ENCODE data around the gene PTPRN2. TPM values are rescaled to one million over a fixed set of nuclear protein-coding genes. Genes with fewer than 3 reads are reported as not detected.
A peak's percentile ranks its signal among the peaks of the same experiment; 100 is the strongest.

Gene PTPRN2
- total RNA-seq, 2 experiments from 2014 or later, result 7.0 to 7.2 TPM

GRCh38 chr7:157529768-157530560, 1057.7 kb downstream of the PTPRN2 start:
- Mint-ChIP-seq H3K27ac (no peak overlapping the region), H3K27me3 (ENCODE audit: low read depth) (peaks cover 20% of the 10 kb centered on the region), H3K36me3 (ENCODE audit: low read depth) (no peaks in the 10 kb centered on the region), H3K4me1 (ENCODE audit: low read depth) (no peaks in the 10 kb centered on the region), H3K9me3 (ENCODE audit: insufficient read depth) (peaks cover 6% of the 10 kb centered on the region), H3K4me3 (no peak overlapping the region)
- no peak for ATAC-seq
- POLR2A ChIA-PET, result no interaction called here
- CTCF ChIA-PET, result no interaction called here
- no peak for DNase-seq

GRCh38 chr7:157528785-157529341, 1058.8 kb downstream of the PTPRN2 start:
- H3K27ac Mint-ChIP-seq, result no peak overlapping the region
- H3K27me3 Mint-ChIP-seq (ENCODE audit: low read depth), result peaks cover 23% of the 10 kb centered on the region
- H3K36me3 Mint-ChIP-seq (ENCODE audit: low read depth), result no peaks in the 10 kb centered on the region
- DNase-seq (no peak), ATAC-seq (no peak)
- ChIA-PET CTCF (no interaction called here), POLR2A (no interaction called here)
- H3K4me1 Mint-ChIP-seq (ENCODE audit: low read depth), result no peaks in the 10 kb centered on the region
- H3K4me3 Mint-ChIP-seq, result no peak overlapping the region
- peaks cover 6% of the 10 kb centered on the region for H3K9me3 Mint-ChIP-seq (ENCODE audit: insufficient read depth)

- Mint-ChIP-seq H3K4me3 (no peak overlapping the region), H3K27me3 (ENCODE audit: low read depth) (peaks cover 22% of the 10 kb centered on the region), H3K36me3 (ENCODE audit: low read depth) (no peaks in the 10 kb centered on the region), H3K4me1 (ENCODE audit: low read depth) (no peaks in the 10 kb centered on the region), H3K27ac (no peak overlapping the region), H3K9me3 (ENCODE audit: insufficient read depth) (peaks cover 6% of the 10 kb centered on the region)
- ATAC-seq (no peak), DNase-seq (no peak)
- ChIA-PET CTCF (no interaction called here), POLR2A (no interaction called here)
Measured at GRCh38 chr7:157527686-157528085, 1059.9 kb downstream of the PTPRN2 start.

GRCh38 chr7:157526913-157527634, 1060.5 kb downstream of the PTPRN2 start:
- Mint-ChIP-seq H3K4me3 (no peak overlapping the region), H3K9me3 (ENCODE audit: insufficient read depth) (peaks cover 6% of the 10 kb centered on the region), H3K27ac (no peak overlapping the region), H3K36me3 (ENCODE audit: low read depth) (no peaks in the 10 kb centered on the region), H3K4me1 (ENCODE audit: low read depth) (no peaks in the 10 kb centered on the region), H3K27me3 (ENCODE audit: low read depth) (peaks cover 20% of the 10 kb centered on the region)
- CTCF ChIA-PET, result no interaction called here
- POLR2A ChIA-PET, result no interaction called here
- ATAC-seq (no peak), DNase-seq (no peak)

GRCh38 chr7:157526005-157526912, 1061.4 kb downstream of the PTPRN2 start:
- Mint-ChIP-seq H3K4me1 (ENCODE audit: low read depth) (no peaks in the 10 kb centered on the region), H3K27me3 (ENCODE audit: low read depth) (peaks cover 16% of the 10 kb centered on the region), H3K4me3 (no peak overlapping the region), H3K9me3 (ENCODE audit: insufficient read depth) (no peaks in the 10 kb centered on the region), H3K36me3 (ENCODE audit: low read depth) (no peaks in the 10 kb centered on the region), H3K27ac (no peak overlapping the region)
- ChIA-PET CTCF (no interaction called here), POLR2A (no interaction called here)
- DNase-seq (no peak), ATAC-seq (no peak)

GRCh38 chr7:157525491-157525915, 1062.1 kb downstream of the PTPRN2 start:
- Mint-ChIP-seq H3K4me1 (ENCODE audit: low read depth) (no peaks in the 10 kb centered on the region), H3K36me3 (ENCODE audit: low read depth) (no peaks in the 10 kb centered on the region), H3K9me3 (ENCODE audit: insufficient read depth) (no peaks in the 10 kb centered on the region), H3K27me3 (ENCODE audit: low read depth) (peaks cover 16% of the 10 kb centered on the region), H3K27ac (no peak overlapping the region), H3K4me3 (no peak overlapping the region)
- DNase-seq, result no peak
- ChIA-PET POLR2A (no interaction called here), CTCF (no interaction called here)
- ATAC-seq, result no peak

- H3K4me1 Mint-ChIP-seq (ENCODE audit: low read depth), result no peaks in the 10 kb centered on the region
- CTCF ChIA-PET, result no interaction called here
- H3K27me3 Mint-ChIP-seq (ENCODE audit: low read depth), result peaks cover 16% of the 10 kb centered on the region
- no peak overlapping the region for H3K4me3 Mint-ChIP-seq
- H3K36me3 Mint-ChIP-seq (ENCODE audit: low read depth), result no peaks in the 10 kb centered on the region
- POLR2A ChIA-PET, result no interaction called here
- ATAC-seq (no peak), DNase-seq (no peak)
- H3K9me3 Mint-ChIP-seq (ENCODE audit: insufficient read depth), result no peaks in the 10 kb centered on the region
- H3K27ac Mint-ChIP-seq, result no peak overlapping the region
Measured at GRCh38 chr7:157524731-157525130, 1062.9 kb downstream of the PTPRN2 start.

- ChIA-PET CTCF (interaction anchor here (0.6 kb wide), 1 partner anchor 49 kb away, joined by 3 read pairs; no protein-coding TSS in a partner anchor), POLR2A (no interaction called here)
- Mint-ChIP-seq H3K27me3 (ENCODE audit: low read depth) (peaks cover 16% of the 10 kb centered on the region), H3K9me3 (ENCODE audit: insufficient read depth) (no peaks in the 10 kb centered on the region), H3K4me1 (ENCODE audit: low read depth) (no peaks in the 10 kb centered on the region), H3K27ac (no peak overlapping the region), H3K4me3 (no peak overlapping the region), H3K36me3 (ENCODE audit: low read depth) (no peaks in the 10 kb centered on the region)
- ATAC-seq (no peak), DNase-seq (no peak)
Measured at GRCh38 chr7:157523766-157524421, 1063.7 kb downstream of the PTPRN2 start.

GRCh38 chr7:157523371-157523765, 1064.3 kb downstream of the PTPRN2 start:
- ATAC-seq, result no peak
- no peaks in the 10 kb centered on the region for H3K9me3 Mint-ChIP-seq (ENCODE audit: insufficient read depth)
- no peak overlapping the region for H3K27ac Mint-ChIP-seq
- POLR2A ChIA-PET, result no interaction called here
- no peaks in the 10 kb centered on the region for H3K36me3 Mint-ChIP-seq (ENCODE audit: low read depth)
- H3K4me1 Mint-ChIP-seq (ENCODE audit: low read depth), result no peaks in the 10 kb centered on the region
- DNase-seq, result no peak
- CTCF ChIA-PET, result no interaction called here
- no peak overlapping the region for H3K4me3 Mint-ChIP-seq
- H3K27me3 Mint-ChIP-seq (ENCODE audit: low read depth), result peaks cover 19% of the 10 kb centered on the region

- Mint-ChIP-seq H3K9me3 (ENCODE audit: insufficient read depth) (no peaks in the 10 kb centered on the region), H3K36me3 (ENCODE audit: low read depth) (no peaks in the 10 kb centered on the region), H3K4me3 (no peak overlapping the region), H3K4me1 (ENCODE audit: low read depth) (no peaks in the 10 kb centered on the region), H3K27ac (no peak overlapping the region), H3K27me3 (ENCODE audit: low read depth) (peaks cover 19% of the 10 kb centered on the region)
- DNase-seq, result no peak
- no peak for ATAC-seq
- POLR2A ChIA-PET, result no interaction called here
- CTCF ChIA-PET, result no interaction called here
Measured at GRCh38 chr7:157522954-157523353, 1064.7 kb downstream of the PTPRN2 start.

- H3K27ac Mint-ChIP-seq, result peak overlapping the region; percentile 36
- ChIA-PET POLR2A (no interaction called here), CTCF (no interaction called here)
- H3K9me3 Mint-ChIP-seq (ENCODE audit: insufficient read depth), result no peaks in the 10 kb centered on the region
- DNase-seq (no peak), ATAC-seq (no peak)
- H3K36me3 Mint-ChIP-seq (ENCODE audit: low read depth), result no peaks in the 10 kb centered on the region
- peaks cover 19% of the 10 kb centered on the region for H3K27me3 Mint-ChIP-seq (ENCODE audit: low read depth)
- no peaks in the 10 kb centered on the region for H3K4me1 Mint-ChIP-seq (ENCODE audit: low read depth)
- H3K4me3 Mint-ChIP-seq, result no peak overlapping the region
Measured at GRCh38 chr7:157522189-157522588, 1065.4 kb downstream of the PTPRN2 start.

Data from activated CD8-positive, alpha-beta T cell treated with anti-CD3 and anti-CD28 coated beads, Interleukin-2, amount 10 ng/mL, durations not matched to agents 7 days and 5 days (primary cell).